PFSK-1 (cell line): Measurements from ENCODE around the gene GJB4.

Experiments used
- TAF1 ChIP-seq: IDR thresholded peaks from 2 replicates; pipeline ENCODE4 v1.6.1; 2012; ENCODE audit warnings: low read length, control low read depth, borderline replicate concordance; ENCODE audit not compliant: insufficient read depth
- TF ChIP-seq, protein P1 (sequence below), 2 experiments: IDR thresholded peaks; 2 replicates each; pipeline versions ENCODE4 v1.6.1 to v1.8.0; 2011 to 2012; ENCODE audit warnings: low read depth in 2 of 2, low read length in 2 of 2, control low read depth in 1 of 2, inconsistent platforms in 1 of 2, mild to moderate bottlenecking in 1 of 2, moderate library complexity in 1 of 2; ENCODE audit not compliant: insufficient read depth in 1 of 2

- TF ChIP-seq TAF1, result no peak
- TF ChIP-seq, protein P1, sequence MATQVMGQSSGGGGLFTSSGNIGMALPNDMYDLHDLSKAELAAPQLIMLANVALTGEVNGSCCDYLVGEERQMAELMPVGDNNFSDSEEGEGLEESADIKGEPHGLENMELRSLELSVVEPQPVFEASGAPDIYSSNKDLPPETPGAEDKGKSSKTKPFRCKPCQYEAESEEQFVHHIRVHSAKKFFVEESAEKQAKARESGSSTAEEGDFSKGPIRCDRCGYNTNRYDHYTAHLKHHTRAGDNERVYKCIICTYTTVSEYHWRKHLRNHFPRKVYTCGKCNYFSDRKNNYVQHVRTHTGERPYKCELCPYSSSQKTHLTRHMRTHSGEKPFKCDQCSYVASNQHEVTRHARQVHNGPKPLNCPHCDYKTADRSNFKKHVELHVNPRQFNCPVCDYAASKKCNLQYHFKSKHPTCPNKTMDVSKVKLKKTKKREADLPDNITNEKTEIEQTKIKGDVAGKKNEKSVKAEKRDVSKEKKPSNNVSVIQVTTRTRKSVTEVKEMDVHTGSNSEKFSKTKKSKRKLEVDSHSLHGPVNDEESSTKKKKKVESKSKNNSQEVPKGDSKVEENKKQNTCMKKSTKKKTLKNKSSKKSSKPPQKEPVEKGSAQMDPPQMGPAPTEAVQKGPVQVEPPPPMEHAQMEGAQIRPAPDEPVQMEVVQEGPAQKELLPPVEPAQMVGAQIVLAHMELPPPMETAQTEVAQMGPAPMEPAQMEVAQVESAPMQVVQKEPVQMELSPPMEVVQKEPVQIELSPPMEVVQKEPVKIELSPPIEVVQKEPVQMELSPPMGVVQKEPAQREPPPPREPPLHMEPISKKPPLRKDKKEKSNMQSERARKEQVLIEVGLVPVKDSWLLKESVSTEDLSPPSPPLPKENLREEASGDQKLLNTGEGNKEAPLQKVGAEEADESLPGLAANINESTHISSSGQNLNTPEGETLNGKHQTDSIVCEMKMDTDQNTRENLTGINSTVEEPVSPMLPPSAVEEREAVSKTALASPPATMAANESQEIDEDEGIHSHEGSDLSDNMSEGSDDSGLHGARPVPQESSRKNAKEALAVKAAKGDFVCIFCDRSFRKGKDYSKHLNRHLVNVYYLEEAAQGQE (IDR thresholded peaks at IDR 0.05; ENCODE audit: insufficient read depth in 1 of 2, low read depth in 2 of 2, low read length in 2 of 2), result no peak
Measured at GRCh38 chr1:34761176-34761761, 1.7 kb downstream of the GJB4 start.
